ENCODE data around the gene ADCY3. TPM values are rescaled to one million over a fixed set of nuclear protein-coding genes. Genes with fewer than 3 reads are reported as not detected.

ADCY3 gene
- total and polyA plus RNA-seq, 10 of the 15 experiments (the other 5 are each of a cell fraction or from before 2014, with no cell fraction given) = 2.8 to 102 (median 50.4) TPM

DNA sequence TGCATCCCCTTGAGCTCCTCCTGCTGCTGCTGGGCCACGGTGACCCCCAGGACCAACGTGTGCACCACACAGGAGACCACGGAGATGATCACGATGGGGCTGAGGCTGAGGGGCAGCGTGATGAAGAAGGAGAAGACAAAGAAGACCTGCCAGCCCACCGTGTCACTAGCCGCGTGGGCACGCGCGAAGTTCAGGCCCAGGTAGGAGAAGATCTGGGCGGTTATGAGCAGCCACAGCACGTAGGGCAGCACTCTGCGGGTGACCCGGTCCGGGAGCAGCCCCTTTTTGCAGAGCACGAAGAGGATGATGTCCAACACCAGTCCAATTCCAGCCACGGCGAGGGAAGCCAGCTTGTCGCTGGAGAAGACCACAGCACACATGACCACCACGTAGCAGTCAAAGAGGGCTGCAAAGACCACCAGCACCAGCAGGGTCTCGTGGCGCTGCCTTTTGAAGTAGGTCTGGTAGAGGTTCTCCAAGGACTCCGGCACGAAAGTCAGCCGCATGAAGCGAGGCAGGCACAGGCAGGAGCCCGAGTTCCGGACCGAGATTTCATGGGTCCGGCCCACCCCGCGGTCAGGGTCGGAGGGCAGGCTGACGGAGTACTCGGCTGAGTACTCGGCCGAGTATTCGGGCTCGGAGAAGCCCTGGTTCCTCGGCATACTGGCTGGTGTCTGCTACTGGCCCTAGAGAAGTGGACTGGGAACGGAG, 1.6 kb downstream of the ADCY3 start (continued):
- TF ChIP-seq GATAD2B (conservative IDR thresholded peaks at IDR 0.05; ENCODE audit: low read depth) = 0 out of 2 replicates have a peak, but pooled peaks have one; percentile 5
- TF ChIP-seq, protein P1, sequence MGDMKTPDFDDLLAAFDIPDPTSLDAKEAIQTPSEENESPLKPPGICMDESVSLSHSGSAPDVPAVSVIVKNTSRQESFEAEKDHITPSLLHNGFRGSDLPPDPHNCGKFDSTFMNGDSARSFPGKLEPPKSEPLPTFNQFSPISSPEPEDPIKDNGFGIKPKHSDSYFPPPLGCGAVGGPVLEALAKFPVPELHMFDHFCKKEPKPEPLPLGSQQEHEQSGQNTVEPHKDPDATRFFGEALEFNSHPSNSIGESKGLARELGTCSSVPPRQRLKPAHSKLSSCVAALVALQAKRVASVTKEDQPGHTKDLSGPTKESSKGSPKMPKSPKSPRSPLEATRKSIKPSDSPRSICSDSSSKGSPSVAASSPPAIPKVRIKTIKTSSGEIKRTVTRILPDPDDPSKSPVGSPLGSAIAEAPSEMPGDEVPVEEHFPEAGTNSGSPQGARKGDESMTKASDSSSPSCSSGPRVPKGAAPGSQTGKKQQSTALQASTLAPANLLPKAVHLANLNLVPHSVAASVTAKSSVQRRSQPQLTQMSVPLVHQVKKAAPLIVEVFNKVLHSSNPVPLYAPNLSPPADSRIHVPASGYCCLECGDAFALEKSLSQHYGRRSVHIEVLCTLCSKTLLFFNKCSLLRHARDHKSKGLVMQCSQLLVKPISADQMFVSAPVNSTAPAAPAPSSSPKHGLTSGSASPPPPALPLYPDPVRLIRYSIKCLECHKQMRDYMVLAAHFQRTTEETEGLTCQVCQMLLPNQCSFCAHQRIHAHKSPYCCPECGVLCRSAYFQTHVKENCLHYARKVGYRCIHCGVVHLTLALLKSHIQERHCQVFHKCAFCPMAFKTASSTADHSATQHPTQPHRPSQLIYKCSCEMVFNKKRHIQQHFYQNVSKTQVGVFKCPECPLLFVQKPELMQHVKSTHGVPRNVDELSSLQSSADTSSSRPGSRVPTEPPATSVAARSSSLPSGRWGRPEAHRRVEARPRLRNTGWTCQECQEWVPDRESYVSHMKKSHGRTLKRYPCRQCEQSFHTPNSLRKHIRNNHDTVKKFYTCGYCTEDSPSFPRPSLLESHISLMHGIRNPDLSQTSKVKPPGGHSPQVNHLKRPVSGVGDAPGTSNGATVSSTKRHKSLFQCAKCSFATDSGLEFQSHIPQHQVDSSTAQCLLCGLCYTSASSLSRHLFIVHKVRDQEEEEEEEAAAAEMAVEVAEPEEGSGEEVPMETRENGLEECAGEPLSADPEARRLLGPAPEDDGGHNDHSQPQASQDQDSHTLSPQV (IDR thresholded peaks at IDR 0.05) = no peak
- TF ChIP-seq, protein P2, sequence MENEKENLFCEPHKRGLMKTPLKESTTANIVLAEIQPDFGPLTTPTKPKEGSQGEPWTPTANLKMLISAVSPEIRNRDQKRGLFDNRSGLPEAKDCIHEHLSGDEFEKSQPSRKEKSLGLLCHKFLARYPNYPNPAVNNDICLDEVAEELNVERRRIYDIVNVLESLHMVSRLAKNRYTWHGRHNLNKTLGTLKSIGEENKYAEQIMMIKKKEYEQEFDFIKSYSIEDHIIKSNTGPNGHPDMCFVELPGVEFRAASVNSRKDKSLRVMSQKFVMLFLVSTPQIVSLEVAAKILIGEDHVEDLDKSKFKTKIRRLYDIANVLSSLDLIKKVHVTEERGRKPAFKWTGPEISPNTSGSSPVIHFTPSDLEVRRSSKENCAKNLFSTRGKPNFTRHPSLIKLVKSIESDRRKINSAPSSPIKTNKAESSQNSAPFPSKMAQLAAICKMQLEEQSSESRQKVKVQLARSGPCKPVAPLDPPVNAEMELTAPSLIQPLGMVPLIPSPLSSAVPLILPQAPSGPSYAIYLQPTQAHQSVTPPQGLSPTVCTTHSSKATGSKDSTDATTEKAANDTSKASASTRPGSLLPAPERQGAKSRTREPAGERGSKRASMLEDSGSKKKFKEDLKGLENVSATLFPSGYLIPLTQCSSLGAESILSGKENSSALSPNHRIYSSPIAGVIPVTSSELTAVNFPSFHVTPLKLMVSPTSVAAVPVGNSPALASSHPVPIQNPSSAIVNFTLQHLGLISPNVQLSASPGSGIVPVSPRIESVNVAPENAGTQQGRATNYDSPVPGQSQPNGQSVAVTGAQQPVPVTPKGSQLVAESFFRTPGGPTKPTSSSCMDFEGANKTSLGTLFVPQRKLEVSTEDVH (IDR thresholded peaks at IDR 0.05; ENCODE audit: low read depth, partially characterized antibody) = no peak
- TF ChIP-seq, protein P3, sequence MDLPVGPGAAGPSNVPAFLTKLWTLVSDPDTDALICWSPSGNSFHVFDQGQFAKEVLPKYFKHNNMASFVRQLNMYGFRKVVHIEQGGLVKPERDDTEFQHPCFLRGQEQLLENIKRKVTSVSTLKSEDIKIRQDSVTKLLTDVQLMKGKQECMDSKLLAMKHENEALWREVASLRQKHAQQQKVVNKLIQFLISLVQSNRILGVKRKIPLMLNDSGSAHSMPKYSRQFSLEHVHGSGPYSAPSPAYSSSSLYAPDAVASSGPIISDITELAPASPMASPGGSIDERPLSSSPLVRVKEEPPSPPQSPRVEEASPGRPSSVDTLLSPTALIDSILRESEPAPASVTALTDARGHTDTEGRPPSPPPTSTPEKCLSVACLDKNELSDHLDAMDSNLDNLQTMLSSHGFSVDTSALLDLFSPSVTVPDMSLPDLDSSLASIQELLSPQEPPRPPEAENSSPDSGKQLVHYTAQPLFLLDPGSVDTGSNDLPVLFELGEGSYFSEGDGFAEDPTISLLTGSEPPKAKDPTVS (IDR thresholded peaks at IDR 0.05; ENCODE audit: low read depth, low read length) = no peak
- TF ChIP-seq YY1 (IDR thresholded peaks at IDR 0.05; ENCODE audit: low read depth, low read length) = no peak
